ENCODE measurements around the gene MLLT6.

DNA sequence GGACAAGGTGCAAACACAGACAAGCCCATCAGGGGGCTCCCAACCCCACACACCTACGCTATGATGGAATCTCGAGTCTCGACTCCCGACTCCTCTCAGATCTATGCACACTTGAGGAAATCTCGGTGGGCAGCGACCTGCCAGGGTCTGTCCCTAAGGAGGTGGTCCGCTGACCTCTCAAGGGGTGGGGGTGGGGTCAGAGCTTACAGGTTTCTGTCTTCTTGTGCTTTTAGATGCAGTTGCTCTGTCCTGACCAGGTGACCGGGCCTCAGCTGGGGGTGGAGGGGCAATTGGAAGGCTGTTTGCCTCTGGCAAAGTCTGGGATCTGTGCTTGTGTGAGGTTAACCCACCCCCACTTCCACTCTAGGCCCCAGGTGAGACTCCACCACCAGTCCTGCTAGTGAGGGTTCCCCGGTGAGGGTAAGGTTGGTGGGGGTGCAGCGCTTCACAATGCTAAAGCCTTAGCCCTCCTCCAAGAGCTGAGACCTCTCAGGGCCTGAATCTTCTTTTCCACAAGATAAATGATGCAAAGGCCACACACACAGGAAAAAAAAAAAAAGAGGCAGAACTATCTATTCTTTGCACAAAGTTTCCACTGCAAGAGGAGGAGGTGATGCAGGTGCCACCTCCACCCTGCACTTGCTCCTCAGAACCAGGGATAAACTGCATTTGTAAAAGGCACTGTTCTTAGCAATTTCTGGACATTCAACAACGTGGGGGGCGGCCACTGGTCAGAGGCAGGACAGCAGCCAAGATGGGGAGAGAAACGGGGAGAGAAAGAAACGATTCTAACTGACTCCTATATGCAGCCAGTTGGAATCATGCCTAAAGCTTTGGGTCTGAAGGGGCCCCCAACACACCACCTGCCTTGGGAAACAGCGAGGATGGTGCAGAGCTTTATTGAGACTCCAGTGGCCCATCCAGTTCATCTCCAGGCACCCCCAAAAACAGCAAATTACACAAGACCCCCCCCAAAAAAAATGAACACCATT, 29.2 kb downstream of the MLLT6 start:
- TF ChIP-seq, protein P1, sequence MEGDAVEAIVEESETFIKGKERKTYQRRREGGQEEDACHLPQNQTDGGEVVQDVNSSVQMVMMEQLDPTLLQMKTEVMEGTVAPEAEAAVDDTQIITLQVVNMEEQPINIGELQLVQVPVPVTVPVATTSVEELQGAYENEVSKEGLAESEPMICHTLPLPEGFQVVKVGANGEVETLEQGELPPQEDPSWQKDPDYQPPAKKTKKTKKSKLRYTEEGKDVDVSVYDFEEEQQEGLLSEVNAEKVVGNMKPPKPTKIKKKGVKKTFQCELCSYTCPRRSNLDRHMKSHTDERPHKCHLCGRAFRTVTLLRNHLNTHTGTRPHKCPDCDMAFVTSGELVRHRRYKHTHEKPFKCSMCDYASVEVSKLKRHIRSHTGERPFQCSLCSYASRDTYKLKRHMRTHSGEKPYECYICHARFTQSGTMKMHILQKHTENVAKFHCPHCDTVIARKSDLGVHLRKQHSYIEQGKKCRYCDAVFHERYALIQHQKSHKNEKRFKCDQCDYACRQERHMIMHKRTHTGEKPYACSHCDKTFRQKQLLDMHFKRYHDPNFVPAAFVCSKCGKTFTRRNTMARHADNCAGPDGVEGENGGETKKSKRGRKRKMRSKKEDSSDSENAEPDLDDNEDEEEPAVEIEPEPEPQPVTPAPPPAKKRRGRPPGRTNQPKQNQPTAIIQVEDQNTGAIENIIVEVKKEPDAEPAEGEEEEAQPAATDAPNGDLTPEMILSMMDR (IDR thresholded peaks at IDR 0.05; ENCODE audit: insufficient read depth, low read length, poor library complexity, severe bottlenecking) = no peak
- TF ChIP-seq EZH2phosphoT487 (conservative IDR thresholded peaks at IDR 0.05; ENCODE audit: low read length) = no peak

All from SU-DHL-6 (cell line).